Mesodermal cell (in vitro differentiated cells): ENCODE data around the gene CEP72. TPM values are rescaled to one million over a fixed set of nuclear protein-coding genes. Genes with fewer than 3 reads are reported as not detected.

Experiments
- H3K27ac ChIP-seq: 2 replicates; pipeline ENCODE4 v1.7.0; 2013; ENCODE audit warnings: mild to moderate bottlenecking, low read depth, low read length, moderate library complexity; ENCODE audit not compliant: severe bottlenecking
- H3K36me3 ChIP-seq: 2 replicates; pipeline ENCODE4 v1.7.1; 2013; ENCODE audit warnings: mild to moderate bottlenecking, low read length, moderate library complexity; ENCODE audit not compliant: control insufficient read depth, insufficient read depth
- H3K4me1 ChIP-seq: one replicate; pipeline ENCODE4 v1.7.1; 2013; ENCODE audit warnings: mild to moderate bottlenecking, low read length; ENCODE audit not compliant: insufficient read depth, control insufficient read depth, poor library complexity, severe bottlenecking
- H3K4me3 ChIP-seq: 2 replicates; pipeline ENCODE4 v1.7.0; 2013; ENCODE audit warnings: low read length, control low read depth, mild to moderate bottlenecking; ENCODE audit not compliant: insufficient read depth, poor library complexity, severe bottlenecking; ENCODE audit errors: extremely low read depth
- H3K9me3 ChIP-seq: 2 replicates; pipeline ENCODE4 v1.7.1; 2013; ENCODE audit warnings: mild to moderate bottlenecking, low read length, moderate library complexity; ENCODE audit not compliant: control insufficient read depth
- WGBS, 2 experiments: methylation state at CpG; one replicate each; pipeline ENCODE4 v1.1.5; 2013; ENCODE audit warnings: missing lambda C conversion rate in 2 of 2; ENCODE audit not compliant: insufficient coverage in 2 of 2; 5-methylcytosine and 5-hydroxymethylcytosine counted together
- polyA plus RNA-seq, 2 experiments: library from polyadenylated mRNA; stranded (reverse); fragments of 50-300 nt; gene quantifications; one replicate each; pipeline ENCODE4 v1.2.3, GENCODE V29; 2013

Gene CEP72, protein sequence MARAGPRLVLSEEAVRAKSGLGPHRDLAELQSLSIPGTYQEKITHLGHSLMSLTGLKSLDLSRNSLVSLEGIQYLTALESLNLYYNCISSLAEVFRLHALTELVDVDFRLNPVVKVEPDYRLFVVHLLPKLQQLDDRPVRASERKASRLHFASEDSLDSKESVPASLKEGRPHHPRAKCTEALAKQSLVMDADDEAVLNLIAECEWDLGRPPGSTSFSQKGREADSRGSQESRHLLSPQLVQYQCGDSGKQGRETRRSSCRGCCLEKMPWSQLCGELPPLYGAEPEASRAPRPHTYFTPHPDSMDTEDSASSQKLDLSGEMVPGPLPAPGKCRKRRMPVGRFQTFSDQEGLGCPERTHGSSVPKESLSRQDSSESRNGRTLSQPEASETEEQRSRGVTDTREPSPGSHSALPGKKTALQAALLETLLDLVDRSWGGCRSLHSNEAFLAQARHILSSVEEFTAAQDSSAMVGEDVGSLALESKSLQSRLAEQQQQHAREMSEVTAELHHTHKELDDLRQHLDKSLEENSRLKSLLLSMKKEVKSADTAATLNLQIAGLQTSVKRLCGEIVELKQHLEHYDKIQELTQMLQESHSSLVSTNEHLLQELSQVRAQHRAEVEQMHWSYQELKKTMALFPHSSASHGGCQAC
- polyA plus RNA-seq (2013, experiment 1 of 2), result 8.7 TPM
- polyA plus RNA-seq (2013, experiment 2 of 2), result 8.9 TPM

DNA sequence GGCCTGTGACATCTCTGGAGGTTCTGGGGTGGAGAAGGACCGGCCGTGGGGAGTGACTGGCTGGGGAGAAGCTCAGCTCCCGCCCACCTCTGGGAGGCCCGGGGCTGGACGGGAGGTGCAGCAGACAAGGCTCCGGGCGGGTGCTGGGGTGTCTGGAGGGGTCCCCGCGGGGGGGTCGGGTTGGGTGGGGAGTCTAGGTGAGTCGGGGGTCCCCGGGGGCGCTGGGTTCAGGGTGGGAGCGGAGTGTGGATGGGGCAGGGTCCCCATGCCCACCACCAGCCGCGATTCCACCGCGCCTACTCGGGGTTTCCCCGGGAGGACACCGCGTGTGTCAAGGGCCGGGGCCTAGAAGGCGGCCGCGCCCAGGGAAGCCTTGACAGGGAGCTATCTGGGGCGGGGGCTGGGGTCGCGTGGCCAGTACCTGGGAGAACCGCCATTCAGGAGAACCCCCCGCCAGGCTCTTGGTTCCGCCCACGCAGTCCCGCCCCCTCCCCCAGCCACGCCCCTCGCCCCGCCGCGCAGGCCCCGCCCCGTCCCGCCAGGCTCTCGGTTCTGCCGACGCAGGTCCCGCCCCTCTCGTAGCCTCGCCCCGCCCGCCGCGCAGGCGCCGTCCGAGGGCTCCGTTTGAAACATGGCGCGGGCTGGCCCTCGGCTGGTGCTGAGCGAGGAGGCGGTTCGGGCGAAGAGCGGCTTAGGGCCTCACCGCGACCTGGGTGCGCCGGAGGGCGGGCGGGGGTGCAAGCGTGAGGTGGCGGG, at the start of gene CEP72:
CEP72 (plus strand) TSS at position 610 of the 756 bp plus-strand sequence; CDS start at position 632, 22 bp downstream.
- Histone ChIP-seq H3K36me3 (peaks cover 9% of the 10 kb centered on the region), H3K4me3 (peak within 1 kb of the TSS; percentile 70), H3K27ac (no peak within 1 kb of the TSS), H3K4me1 (no peaks in the 10 kb centered on the region), H3K9me3 (peaks cover 17% of the 10 kb centered on the region)
- 0 to 2% methylated on average over 21 to 35 of the region's 72 CpGs for WGBS, 2 experiments

DNA sequence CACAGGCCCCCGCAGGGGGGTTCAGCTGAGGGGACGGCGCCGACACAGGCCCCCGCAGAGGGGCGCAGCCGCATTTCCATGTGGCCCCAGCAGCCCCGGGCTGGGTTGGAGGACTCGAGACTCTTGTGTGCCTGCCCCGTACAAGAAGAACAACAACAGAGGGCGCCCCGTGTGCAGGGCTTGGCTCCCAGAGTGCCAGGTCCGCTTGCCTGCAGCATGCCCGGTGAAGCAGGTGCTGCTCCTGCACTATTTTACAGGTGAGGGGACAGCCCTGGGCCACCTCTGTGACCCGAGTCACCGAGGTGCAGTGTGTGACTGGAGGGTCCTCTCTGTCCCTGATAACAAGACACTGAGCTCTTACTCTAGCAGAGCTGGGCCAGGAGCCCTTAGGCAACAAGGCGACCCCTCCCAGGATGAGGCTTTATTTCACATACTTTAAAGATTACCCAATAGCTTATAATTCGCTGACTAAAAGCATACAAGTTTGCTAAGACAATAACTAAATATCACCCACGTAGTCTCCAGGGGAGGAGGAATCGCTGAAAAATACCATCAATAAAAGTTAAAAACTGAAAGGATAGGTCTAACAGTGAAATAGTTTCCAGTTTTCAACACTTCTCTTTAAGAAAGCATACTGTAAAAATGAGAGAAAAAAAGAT, 46.2 kb upstream of the CEP72 start:
- WGBS, 2 experiments, result 41 to 51% methylated on average over 15 to 17 of the region's 20 CpGs
- Histone ChIP-seq H3K36me3 (no peaks in the 10 kb centered on the region), H3K4me1 (no peaks in the 10 kb centered on the region), H3K9me3 (no peaks in the 10 kb centered on the region), H3K27ac (no peak overlapping the region), H3K4me3 (no peak overlapping the region)

DNA sequence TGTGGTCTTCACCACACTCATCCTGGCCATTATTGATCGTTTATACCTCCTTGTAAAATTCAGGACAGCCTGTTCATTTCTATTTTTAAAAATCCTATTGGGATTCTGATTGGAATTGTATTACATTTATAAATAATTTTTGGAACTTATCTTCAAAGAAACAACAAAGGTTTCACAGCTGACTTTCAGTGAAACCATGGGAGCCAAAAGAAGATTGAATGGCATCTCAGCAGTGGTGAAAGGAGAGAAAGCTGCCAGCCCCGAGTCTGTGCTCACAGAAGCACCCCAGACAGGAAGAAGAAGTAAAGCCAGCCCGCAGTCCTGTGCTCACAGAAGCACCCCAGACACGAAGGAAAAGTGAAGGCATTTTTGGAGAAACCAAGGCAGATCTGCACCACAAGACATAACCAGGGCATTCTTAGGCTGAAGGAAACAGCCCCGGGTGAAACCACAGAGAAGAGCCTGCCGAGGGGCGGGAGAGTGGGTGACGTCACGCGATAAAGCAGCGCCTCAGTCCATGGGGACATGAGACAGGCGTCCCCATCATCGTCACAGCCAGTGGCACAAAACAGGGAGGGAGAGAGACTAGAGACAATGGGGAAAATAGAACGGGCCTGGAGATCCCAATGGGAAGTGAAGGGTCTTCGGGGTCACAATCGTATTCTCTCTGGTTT, 45.4 kb upstream of the CEP72 start:
- H3K36me3 ChIP-seq, result no peaks in the 10 kb centered on the region
- no peaks in the 10 kb centered on the region for H3K4me1 ChIP-seq
- no peaks in the 10 kb centered on the region for H3K9me3 ChIP-seq
- H3K27ac ChIP-seq, result no peak overlapping the region
- WGBS, 2 experiments, result 93 to 95% methylated on average over 13 to 14 of the region's 16 CpGs
- H3K4me3 ChIP-seq, result no peak overlapping the region

DNA sequence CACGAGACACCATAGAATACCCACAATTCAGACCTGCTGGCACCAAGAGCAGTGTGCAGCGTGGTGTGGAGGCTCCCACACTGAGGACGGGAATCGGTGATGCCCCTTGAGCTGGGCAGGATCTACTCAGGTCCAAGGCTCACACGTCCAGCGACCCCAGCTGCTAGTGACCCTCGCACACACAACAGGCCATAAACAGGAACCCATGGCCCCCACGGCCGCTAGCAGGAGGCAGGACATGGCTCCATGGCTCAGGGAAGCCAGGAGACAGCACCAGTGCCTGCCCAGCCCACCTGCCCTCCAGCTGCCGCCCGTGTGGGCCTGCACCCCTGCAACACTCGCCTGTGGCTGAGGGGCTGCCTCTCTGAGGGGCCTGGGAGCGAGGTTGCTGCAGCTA, 44.5 kb upstream of the CEP72 start:
- Histone ChIP-seq H3K27ac (no peak overlapping the region), H3K36me3 (no peaks in the 10 kb centered on the region), H3K4me1 (no peaks in the 10 kb centered on the region), H3K9me3 (no peaks in the 10 kb centered on the region), H3K4me3 (no peak overlapping the region)
- 91 to 93% methylated on average over 7 to 13 of the region's 13 CpGs for WGBS, 2 experiments

DNA sequence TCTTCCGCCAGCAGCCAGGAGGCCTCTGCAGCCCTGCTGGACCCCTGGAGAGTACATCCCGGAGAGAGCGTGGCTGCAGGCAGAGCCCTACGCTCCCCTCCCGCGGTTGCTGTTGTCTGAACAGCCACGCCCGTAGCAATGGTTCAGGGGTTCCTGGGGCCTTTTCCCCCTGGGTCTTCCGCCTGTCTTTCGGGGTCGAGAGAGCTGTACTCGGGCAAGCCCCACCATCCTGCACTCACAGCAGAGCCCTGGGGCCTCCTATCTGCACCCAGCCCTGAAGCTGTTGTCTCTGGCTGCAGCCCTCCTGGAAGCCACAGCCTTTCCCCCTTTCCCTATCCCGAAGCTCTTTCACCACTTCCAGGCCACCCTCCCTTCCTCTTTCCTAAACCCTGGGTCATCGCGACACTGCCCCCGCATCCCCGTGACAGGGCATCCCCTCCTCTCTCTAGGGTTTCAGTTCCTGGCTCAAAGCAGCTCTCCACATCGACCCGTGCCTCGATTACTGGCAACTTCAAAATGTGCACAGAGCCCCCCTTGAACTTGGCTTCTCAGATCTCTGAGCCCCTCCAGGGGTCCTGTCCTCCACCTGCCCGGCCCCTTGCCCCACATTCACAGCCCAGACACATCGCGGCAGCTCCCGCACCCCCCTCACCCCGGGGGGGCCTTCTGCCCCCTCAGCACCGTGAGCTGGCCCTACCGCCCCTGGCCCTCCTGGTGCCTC, 43.9 kb upstream of the CEP72 start:
- Histone ChIP-seq H3K4me3 (no peak overlapping the region), H3K27ac (no peak overlapping the region), H3K36me3 (no peaks in the 10 kb centered on the region), H3K4me1 (no peaks in the 10 kb centered on the region), H3K9me3 (no peaks in the 10 kb centered on the region)
- 85 to 89% methylated on average over 23 to 27 of the region's 27 CpGs for WGBS, 2 experiments

DNA sequence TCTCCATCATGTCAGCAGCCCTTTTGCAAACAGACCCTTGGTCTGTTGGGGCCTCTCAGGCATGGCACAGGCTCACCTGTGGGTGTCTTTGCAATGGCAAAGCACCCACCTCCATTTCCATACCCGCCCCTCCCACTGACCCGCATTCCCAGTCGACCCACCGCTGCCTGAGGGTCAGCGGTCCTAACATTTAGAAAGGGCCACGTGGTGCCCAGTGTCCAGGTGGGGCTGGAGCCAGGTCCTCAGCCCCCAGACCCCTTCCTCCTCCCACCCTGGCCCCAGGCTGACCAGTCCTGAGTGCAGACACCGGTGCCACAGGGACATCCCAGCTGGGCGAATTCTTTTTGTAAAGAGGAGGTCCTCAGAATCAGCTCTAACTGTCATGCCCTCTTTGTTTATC, 43.3 kb upstream of the CEP72 start:
- no peak overlapping the region for H3K4me3 ChIP-seq
- no peaks in the 10 kb centered on the region for H3K4me1 ChIP-seq
- 86 to 89% methylated on average over 6 to 8 of the region's 8 CpGs for WGBS, 2 experiments
- no peaks in the 10 kb centered on the region for H3K9me3 ChIP-seq
- no peak overlapping the region for H3K27ac ChIP-seq
- H3K36me3 ChIP-seq, result no peaks in the 10 kb centered on the region

DNA sequence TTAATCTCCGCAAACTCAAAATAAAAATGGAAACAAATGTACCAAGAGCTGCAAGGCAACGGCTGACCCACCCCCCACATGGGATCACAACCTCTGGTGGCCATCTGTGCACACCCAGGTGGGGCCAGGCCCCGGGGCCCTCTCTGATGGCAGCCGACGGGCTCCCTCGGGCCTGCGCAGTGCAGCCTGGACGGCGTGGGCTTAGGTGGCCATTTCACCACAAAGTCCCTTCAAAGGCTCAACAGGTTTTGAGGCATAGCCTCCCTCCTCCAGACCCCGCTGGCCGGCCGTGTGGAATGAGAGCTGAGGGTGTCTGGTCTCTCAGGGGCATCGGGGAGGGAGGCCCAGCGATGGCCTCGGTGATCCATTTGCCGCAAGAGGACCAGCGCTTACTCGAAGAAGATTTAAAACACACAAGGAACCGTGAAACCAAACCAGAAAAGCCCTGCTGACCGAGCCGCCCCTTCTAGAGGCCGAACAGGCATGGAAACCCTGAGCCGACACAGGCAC, 42.7 kb upstream of the CEP72 start:
- no peaks in the 10 kb centered on the region for H3K36me3 ChIP-seq
- no peaks in the 10 kb centered on the region for H3K4me1 ChIP-seq
- no peak overlapping the region for H3K4me3 ChIP-seq
- H3K9me3 ChIP-seq, result no peaks in the 10 kb centered on the region
- no peak overlapping the region for H3K27ac ChIP-seq
- 94% methylated on average over 22 to 23 of the region's 23 CpGs for WGBS, 2 experiments

DNA sequence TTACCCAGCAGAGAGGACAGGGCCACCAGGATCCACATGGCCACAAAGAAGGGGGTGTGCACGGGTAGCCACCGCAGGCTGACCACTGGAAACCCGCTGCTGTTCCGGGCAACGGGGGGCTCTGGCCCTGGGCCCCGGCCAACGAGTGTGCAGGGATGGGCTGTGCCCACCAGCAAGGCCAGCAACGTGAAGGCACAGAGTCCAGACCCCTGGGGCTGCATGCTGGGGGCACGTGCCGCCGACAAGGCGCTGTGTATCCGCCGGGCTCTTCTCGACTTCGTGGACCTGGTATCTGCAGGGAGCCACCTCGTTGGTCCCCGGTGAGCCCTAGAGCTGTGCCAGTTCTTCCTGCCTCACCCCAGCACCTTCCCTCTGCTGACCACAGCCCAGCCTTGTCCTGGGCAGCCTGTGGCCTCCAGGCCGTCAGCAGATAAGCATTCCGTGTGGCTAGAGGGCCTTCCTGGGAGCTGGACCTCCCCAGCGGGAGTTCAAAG, 42.2 kb upstream of the CEP72 start:
- H3K27ac ChIP-seq, result no peak overlapping the region
- no peaks in the 10 kb centered on the region for H3K9me3 ChIP-seq
- H3K36me3 ChIP-seq, result no peaks in the 10 kb centered on the region
- WGBS, 2 experiments, result 92% methylated on average over 20 of the region's 21 CpGs
- no peak overlapping the region for H3K4me3 ChIP-seq
- H3K4me1 ChIP-seq, result no peaks in the 10 kb centered on the region

DNA sequence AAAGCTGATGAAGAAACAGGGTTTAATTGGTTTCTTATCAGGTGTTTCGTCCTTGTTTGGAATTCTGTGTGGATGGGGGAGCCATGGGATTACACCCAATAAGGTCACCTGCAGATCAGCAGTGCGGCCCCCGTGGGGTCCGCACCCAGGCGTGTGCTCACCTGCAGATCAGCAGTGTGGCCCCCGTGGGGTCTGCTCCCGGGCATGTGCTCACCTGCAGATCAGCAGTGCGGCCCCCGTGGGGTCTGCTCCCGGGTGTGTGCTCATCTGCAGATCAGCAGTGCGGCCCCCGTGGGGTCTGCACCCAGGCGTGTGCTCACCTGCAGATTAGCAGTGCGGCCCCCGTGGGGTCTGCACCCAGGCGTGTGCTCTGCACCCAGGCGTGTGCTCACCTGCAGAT, 41.7 kb upstream of the CEP72 start:
- H3K27ac ChIP-seq, result no peak overlapping the region
- H3K9me3 ChIP-seq, result no peaks in the 10 kb centered on the region
- WGBS, 2 experiments, result 90 to 91% methylated on average over 14 to 17 of the region's 17 CpGs
- H3K36me3 ChIP-seq, result no peaks in the 10 kb centered on the region
- no peak overlapping the region for H3K4me3 ChIP-seq
- no peaks in the 10 kb centered on the region for H3K4me1 ChIP-seq
